Measurements from ENCODE around the gene NODAL.

NODAL gene

DNA sequence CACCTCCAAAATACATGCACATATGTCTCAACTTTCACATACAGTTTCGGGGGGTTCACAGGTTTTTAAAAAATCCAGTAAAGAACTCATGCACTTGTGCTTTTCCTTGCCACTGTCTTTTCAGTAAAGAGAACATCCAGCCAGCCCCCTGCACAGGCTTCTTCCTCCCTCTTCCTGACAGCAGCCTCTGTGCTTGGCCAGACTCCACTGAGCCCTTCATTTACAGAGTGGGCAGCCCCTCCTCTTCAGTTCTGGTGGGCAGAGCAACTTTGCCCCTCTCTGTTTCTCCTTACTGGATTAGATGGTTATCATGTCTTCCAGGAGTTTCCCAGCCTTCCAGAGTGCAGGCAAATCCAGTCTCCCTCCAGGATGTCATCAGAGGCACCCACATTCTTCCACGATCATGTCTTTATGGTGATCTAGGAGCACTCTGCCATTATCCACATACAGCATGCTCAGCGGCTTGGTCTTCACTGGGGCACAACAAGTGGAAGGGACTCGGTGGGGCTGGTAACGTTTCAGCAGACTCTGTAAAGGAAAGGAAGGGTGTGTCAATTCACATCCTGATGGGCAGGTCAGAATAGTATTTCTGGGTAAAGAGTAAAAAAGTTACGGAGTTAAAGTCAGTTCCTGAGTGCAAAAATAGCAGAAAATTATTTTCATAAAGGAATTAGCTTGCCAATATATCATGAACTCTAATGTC is 8.8 kb downstream of the NODAL start:
- no peak for DNase-seq (ENCODE audit: low read depth)

DNA sequence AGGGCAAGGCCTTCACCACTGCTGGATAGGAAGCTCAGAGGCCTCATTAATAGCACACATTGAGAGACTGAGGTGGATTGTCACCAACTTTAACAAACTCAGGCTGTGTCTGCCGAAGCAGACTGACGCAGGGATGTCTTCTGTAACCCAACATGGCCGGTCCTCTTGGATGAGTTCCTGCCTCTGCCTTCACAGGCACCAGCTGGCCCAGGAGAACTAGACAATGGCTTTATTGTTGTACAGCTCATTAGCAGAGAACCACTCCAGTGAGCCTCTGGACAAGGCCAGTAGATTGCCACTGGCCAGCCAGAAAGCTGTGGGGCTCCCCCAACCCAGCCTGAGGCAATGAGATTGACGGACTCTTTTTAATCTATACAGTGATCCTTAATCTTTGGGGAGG is 9.4 kb downstream of the NODAL start:
- no peak for DNase-seq (ENCODE audit: low read depth)

DNA sequence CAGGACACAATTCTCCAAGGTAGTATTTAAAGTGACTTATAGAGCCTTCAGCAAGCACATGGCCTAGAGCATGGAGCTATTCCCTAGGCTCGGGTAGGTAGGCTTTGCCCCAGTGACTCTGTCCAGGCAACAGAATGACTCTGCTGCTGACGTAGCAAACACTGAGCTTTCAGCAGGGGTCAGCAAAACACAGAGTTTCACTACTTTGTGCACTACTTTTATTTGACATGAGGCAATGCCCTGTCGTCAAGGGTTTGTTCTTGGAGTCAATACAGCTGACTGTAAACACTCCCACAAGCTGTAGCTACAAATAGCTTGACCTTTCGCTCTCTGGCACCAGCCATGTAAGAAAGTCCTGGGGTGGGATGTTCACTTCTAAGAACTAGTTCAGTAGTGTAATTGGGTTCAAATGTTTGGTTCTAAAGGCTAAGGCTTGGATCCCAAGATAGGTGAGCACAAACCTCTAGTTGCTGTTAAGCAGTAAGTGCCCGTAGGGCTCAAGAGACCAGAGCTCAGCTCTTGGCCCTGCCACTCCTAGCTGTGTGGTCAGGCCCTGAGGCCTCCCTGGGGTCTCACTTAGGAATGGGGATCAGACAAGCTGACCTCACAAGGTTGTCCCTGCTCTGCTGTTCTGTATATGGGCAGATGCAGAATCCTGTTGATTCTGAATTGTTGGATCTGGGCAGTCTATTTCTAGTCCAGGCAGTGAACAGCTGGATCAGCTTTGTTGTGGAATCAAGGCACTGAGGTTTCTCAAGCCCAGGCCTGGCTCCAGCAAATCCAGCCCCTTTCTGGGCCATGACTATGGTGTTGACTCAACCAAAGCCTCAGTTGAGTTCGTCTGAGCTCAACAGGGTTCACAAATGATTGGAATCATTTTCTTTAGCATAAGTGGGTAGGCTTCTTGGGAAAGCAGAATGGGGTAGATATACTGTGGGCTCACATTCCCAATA is 10.7 kb downstream of the NODAL start:
- DNase-seq (ENCODE audit: low read depth), result no peak

DNA sequence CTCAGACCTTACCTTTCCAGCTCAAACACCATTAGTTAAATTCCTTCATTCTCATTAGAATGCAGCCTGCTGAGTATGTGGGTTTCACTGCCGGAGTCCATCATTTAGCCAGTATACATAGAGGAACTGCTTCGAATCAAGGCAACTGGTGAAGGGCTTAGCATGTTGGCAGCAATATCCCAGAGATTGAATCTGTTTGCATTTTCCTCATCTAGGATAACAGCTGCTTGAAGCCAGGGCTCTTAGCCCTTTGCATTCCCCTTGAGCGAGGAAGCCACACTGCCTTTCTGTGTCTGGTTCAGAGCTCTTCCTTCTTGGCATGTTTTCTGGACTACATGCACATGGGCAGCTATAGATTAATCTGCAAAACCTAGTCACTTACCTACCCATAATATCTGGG is 14.7 kb downstream of the NODAL start:
- no peak for DNase-seq (ENCODE audit: low read depth)

GRCh38 chr10:70425096-70425495 is 16.4 kb downstream of the NODAL start:
- DNase-seq (ENCODE audit: low read depth), result no peak

DNA sequence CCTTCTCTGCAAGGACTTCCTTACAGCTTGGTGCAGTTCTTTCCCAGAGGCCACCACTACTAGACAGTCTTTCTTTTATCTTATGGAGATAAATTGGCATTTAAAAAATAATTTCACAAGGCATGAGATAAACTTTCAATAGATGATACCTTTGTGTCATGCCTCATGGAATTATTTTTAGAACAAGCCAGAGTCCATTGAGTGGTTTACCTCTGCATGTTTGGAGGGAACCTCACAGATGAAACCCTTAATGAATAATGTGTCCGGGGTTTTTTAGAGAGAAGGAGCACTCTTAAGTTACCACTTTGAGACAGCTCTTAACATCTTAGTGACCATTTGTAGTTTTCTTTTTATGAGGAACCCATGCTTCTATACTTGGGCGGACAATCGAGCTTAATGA is 17.2 kb downstream of the NODAL start:
- DNase-seq (ENCODE audit: low read depth), result no peak

DNA sequence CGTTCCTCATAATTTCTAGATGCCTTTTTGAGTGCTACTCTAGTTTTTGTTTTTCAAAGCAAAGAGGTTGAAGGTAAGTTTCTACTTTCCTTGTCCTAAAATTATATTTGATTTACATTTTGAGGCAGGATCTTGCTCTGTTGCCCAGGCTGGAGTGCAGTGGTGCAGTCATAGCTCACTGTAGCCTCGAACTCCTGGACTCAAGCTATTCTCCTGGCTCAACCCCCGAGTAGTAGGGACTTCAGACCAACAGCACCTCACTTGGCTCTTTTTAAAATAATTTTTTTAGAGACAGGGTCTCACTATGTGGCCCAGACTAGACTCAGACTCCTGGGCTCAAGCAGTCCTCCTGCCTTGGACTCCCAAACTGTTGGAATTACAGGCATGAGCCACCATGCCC is 22.8 kb downstream of the NODAL start:
- no peak for DNase-seq (ENCODE audit: low read depth)

GRCh38 chr10:70418229-70418628 is 23.3 kb downstream of the NODAL start:
- DNase-seq (ENCODE audit: low read depth), result no peak

DNA sequence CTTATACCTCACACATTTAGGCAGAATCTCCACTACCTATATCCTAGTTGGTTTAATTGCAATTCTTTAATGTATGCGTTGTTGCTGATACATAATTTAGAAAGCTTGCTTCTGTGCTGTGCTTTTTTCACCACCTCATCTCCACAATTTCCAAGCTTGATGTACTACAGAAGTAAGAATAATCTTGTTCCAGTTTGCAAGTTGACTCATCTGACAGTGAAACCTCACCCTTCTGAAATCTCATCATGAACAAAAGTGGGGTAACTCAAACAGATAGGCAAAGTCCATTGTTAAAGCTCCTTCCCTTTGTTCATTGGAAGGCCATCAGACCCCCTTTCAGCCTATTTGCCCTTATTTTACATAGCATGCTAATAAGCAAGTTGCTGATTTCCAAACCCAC is 23.9 kb downstream of the NODAL start:
- no peak for DNase-seq (ENCODE audit: low read depth)

DNA sequence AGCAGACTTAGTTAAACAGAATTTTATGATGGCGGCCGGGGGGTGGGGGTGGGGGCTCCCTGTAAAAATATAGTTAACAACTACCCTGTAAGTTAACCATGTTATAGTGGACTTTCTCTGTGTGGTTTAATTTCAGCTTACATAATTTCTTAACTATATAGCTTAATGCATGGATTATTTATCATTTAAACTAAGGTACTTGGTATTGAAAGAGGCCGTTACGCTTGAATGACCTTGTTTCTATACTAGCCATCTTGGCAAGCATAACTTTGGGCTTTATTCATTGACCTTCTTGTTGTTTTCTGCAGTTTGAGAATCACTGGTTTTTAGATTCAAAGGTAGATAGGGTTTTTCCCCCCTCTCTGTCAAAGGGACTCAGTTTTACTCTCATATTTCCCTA is 29.1 kb downstream of the NODAL start:
- no peak for DNase-seq (ENCODE audit: low read depth)

DNA sequence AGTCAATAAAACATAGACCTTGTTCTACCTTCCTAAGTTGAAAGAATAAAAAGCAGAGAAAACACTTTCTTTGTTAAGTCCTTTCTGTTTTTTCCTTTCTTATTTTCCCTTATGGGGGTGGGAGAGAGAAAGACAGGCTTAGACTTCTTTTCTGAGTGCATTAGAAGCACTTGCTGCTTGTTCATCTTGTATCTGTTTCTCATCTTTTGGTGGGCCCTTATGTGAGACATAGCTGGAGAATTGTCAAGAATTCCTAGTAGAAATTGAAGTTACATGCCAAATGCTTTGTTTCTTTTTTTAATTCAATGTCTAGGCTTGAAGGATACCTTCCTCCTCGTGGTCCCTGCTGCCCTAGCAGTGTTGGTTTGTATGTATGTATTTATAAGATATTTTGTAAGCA is 30.9 kb downstream of the NODAL start:
- DNase-seq (ENCODE audit: low read depth), result no peak

DNA sequence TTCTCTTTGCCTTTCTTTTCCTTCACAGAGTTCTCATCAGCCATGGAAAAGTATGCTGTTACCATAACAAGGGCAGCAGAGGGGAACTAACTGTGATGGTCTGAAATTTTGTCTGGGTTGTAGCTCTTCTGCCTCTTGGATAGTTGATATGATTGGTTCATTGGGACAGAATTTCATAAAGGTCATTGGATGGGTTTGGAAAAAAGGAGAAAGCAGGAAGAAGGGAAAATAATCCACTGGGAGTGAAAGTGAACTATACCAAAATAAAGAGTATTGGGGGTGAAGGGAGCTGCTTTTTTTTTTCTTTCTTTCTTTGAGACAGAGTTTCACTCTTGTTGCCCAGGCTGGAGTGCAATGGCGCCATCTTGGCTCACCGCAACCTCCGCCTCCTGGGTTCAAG is 31.7 kb downstream of the NODAL start:
- no peak for DNase-seq (ENCODE audit: low read depth)

DNA sequence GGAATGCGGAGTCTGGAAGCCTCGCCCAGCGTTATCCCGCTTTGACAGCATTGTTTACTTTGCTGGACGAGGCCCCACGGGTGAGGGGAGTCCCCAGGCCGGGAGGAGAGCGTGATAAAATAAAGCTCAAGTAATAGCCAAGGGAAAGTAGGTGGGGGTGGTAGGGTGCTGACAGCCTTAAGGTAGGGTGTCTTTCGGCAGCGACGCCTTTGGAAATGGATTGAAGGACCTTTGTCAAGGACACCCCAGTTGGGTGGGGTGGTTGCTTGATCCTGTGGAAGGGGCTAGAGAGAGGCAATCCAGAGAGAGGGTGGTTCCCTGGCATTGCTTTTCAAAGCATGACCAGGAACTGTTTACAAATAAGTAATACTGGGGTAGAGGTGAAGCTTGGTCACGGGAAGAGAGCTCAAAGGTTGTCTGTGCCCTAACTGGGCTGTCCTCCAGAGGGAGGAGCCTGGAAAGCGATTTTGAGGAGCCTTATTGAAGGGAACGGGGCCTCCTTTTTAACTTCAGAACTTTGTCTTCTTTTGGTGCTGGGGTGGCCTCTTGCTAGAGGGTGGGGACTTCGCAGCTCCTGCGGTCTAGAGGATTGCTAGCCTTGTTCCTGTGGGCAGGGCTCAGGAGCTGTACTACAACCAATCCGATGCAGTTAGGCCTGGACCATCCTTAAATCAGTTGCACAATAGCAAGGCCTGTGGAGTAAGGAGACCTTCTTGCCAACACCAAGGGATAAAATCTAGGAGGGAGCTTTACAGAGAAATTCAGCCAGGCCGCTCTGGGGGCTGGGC is 36.2 kb downstream of the NODAL start:
- no peak for DNase-seq (ENCODE audit: low read depth)

- DNase-seq (ENCODE audit: low read depth), result no peak
Measured at GRCh38 chr10:70404787-70405036, 36.8 kb downstream of the NODAL start.

DNA sequence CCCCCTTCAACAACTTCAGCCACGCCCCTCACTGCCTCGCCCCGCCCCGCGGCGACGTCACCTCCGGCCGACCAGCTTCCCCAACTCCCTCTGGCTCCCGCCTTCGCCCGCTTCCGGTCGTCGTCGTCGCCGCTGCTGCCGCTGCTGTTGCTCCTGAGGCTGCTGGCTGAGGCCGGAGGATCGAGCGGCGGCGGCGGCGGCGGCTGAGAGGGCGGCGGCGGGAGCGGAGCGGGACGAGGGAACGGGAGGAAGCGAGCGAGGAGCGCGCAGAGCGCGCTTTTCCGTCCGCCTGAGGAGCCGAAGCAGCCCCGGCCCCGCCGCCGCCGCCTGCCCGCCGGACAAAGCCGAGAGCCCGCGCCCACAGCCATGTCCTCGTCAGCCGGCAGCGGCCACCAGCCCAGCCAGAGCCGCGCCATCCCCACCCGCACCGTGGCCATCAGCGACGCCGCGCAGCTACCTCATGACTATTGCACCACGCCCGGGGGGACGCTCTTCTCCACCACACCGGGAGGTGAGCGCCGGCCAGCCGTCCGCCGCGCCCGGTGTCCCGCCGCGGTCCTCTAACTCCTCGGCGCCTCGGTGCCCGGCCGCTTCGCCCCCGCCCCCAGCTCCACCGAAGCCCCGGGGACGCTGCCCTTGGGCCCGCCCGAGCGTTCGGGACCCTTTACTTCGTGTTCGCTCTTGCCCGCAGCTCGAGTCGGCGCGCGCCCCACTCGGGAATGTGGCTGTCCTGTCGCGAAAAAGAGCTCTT is 37.3 kb downstream of the NODAL start, which contains the start of gene EIF4EBP2:
TSS of gene EIF4EBP2 (plus strand) at position 110 of the 751 bp plus-strand sequence. CDS start at position 367, 257 bp downstream.
- peak; percentile 94 for DNase-seq (ENCODE audit: low read depth)

DNA sequence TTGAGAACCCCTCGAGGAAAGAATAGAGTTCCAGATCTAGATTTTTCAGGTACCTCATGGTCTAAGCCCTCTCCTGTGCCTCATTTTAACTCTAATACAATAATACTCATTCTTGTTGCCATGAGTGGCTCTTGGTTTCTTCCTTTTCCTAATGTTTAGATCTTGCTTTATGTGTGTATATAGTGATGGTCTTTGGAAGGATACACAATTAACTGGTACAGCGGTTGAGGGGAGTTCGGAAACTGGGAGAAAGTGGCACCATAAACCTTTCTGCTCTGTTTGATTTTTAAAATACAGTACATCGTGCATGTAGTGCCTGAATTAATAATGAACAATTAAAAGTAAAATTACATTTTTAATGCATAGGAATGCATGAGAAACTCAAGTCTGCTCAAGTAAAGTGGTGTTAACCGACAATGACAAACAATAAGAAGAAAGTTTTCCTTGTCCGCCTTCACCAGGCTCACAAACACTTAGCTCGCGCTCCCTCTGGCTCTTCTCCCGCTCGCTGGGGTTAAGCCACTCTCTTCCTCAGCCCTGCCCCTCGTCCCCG is 37.9 kb downstream of the NODAL start:
- DNase-seq (ENCODE audit: low read depth), result no peak

DNA sequence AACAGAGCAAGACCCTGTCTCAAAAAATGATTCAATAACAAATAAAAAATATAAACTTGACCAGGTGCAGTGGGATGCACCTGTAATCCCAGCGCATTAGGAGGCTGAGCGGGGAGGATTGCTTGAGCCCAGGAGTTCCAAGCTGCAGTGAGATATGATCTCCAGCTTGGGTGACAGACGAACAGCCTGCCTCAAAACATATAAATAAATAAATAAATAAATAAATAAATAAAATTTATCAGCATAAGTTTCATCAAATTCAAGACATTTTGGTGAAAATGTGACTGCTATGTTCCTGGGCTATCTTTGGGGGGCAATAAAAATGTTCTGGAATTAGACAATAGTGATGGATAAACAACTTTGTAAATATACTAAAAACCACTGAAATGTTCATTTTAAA is 42.3 kb downstream of the NODAL start:
- no peak for DNase-seq (ENCODE audit: low read depth)

GRCh38 chr10:70396140-70396539 is 45.3 kb downstream of the NODAL start:
- DNase-seq (ENCODE audit: low read depth), result no peak

DNA sequence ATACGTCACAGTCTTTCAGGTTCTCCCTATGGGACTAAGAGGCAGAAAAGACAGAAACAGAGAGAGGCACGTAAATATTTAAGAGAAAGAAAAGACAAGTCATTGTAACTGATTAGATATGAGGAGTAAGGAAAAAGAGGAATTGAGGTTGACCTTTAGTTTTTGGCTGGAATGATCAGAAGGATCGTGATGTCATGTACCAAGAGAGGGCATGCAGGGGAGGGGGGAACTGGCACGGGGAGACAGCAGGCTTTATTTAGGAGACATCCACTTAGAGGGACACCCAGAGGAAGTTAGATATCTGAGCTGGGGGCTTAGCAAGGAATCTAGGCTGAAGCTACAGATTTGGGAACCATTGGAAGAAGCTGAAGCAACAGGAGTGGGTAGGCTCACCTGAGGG is 49.8 kb downstream of the NODAL start:
- DNase-seq (ENCODE audit: low read depth), result no peak
